Measurements from ENCODE around the gene TMEM198.

The TMEM198 gene, protein sequence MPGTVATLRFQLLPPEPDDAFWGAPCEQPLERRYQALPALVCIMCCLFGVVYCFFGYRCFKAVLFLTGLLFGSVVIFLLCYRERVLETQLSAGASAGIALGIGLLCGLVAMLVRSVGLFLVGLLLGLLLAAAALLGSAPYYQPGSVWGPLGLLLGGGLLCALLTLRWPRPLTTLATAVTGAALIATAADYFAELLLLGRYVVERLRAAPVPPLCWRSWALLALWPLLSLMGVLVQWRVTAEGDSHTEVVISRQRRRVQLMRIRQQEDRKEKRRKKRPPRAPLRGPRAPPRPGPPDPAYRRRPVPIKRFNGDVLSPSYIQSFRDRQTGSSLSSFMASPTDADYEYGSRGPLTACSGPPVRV

DNA sequence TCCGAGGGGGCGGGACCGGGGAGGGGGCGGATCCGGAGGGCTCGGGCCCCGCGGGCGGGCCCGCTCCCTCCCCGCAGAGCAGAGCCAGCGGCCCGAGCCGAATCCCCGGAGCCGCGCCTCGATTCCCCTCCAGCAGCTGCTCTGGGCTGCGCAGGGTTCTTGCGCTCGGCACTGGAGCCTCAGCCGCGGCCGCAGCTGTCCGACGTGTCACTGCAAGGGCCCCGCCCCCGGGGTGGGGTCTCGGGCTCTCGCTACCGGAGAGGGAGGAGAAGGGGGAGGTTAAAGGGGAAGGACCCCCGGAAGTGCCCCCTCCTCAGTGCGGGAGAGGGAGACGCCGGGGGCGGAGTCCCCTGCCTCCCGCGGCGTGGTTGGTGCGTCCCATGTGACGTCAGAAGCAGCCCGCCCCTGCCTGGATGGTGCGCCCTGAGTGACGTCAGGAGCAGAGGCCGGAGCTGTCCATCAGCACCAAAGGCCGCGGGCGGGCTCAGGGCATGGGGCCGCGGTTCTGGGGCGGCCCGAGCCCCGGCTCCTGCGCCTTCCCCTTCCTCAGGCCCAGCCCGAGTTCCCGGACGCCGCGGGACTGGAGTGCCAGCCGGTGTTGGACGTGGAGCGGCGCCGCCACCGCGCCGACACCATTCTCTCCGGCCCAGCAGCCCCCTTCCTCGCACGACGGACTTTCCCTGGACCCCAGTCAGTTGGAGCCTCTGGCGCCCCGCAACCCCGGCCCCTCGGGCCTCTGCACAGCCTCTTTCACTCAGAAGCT, at the start of gene TMEM198, which contains the start of gene CHPF:
TSS of gene TMEM198 (plus strand) at position 433 of the 763 bp plus-strand sequence. CDS start 700 bp downstream, outside the sequence.
TSS of gene CHPF (minus strand) at position 214 of the 763 bp plus-strand sequence. CDS start 271 bp downstream, outside the sequence.
- peak; percentile 80 for DNase-seq (ENCODE audit: low read depth)

DNA sequence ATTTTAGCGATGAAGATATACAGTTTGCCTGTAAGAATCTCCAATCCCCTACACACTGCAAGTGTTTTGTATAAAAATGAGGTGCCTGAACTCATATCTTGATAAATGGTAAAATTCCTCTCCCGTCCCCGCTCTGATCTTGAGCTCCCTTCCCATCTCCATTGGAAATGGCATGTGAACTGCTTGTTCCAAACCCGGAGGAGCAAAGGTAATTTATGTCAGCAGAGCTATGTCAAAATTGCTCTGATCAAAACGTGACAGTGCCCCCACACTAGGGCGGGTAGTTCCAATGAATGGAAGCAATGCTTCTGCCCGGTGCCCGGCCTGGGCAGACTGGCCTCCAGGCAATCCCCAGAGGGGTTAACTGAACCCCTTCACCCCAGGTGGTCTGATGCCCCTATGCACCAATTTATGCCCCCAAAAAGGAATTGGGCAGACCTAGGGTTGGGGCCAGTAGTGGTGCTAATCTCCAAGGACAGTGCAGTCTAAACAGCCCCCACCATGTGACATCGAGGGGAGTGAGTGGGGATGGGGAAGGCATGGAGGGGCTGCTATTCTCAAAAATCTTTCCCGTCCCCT, 48.8 kb upstream of the TMEM198 start:
- no peak for DNase-seq (ENCODE audit: low read depth)

DNA sequence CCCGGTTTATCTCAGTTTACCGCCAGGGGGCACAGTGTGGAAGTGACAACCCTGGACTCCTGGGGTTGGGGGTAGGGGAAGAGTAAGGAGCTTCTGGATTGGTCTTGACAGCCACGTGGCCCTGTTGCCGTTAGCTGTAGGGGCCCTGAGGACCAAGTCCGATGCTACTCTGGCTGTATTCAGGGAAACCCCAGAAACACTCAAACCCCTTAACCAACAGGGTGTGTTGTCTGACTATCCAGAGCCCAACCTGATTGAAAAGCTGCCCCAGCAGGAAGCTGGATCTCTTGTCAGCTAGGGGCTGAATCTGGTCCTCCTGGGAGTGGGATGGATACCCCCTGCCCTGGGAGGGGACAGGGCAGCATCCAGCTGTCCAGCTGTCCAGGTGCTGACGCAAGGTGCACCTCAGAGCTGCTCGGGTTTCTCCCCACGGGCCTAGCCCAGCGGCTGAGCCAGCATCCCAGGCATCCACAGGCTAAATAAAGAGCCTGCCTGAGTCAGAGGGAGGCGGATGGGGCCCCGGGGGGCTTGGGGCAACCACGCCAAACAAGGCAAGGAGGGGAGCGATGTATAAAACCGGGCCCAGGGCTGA, 48.2 kb upstream of the TMEM198 start:
- peak; percentile 37 for DNase-seq (ENCODE audit: low read depth)

DNA sequence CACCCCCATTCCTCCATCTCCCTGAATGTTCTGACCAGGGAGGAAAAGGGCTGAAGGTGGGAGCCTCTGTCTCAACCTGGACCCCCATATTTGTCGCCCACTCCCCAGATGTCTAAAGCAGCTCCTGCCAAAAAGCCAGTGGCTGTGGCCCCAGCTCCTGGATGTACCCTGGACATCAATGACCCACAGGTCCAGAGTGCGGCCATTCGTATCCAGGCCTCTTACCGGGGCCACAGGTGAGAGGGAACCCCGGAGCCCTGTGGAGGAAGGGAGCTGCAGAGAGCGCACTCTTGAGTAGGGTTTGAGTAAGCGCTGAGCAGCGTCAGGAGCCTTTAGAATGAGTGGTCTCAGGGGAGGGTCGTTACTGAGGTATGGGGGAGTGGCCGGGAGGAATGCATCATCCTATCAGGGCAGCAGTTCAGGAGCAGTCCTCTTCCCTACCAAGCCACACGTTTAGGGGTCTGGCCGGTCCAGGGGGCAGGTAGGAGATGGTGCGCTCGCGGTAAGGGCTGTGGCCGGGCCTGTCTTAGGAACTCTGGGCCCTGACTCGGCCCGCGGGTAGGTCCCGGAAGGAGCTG, 47.5 kb upstream of the TMEM198 start:
- no peak for DNase-seq (ENCODE audit: low read depth)

DNA sequence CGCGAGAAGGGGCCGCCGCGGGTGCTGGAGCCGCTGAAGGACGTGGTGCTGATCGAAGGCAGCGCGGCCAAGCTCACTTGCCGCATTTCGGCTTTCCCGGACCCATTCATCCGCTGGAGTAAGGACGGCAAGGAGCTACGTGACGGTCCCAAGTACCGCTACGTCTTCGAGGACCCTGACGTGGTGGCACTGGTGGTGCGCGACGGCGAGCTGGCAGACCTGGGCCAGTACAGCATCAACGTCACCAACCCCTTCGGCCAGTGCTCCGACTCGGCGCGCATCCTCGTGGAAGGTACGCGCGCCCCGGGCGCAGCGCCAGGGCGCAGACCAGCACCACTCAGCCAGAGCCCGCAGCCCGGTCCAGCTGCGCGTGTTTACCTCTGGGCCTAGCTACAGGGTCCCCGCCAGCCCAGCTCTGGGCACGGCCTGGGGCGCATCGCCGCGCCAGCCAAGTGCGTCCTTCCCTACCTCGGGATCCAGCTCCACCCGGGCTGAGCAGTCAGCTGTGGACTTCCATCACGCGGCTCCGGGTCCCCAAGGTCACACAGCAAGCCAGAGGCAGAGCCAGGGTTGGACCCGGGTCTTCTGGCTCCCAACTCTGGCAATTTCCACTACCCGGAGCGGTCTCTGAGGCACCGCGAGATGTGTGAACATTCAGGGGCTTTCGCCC, 46.9 kb upstream of the TMEM198 start:
- DNase-seq (ENCODE audit: low read depth), result no peak

DNA sequence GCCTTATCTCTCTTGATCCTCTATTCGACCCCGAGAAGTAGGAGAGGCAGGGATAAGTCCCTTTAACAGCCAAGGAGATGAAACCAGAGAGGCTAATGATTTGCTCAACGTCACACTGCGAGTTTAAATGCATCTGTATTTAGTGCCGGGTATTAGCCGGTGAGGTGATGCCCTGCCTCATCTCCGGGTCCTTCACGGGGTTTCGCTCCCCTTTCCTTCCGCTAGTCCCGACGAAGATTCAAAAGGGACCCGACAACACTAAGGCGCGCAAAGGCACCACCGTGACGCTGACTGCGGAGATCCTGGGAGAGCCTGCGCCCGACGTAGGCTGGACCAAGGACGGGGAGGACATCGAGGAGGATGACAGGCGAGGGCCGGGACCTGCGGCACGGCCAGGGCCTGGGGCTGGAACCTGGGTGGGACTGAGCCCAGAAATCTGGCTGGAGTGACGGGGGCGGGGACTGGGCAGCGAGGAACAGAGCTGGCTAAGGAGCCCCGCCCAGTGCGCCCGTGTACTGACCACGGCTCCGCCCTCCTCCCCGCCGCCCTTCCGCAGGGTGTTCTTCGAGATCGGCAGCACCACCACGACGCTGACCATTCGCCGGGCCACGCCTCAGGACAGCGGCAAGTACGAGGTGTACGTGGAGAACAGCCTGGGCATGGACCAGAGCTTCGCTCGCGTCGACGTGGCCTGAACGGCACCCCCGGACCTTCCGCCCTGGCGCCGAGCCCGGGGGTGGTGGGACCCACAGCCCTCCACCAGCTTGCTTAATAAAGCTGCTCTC, 46.1 kb upstream of the TMEM198 start:
- no peak for DNase-seq (ENCODE audit: low read depth)

DNA sequence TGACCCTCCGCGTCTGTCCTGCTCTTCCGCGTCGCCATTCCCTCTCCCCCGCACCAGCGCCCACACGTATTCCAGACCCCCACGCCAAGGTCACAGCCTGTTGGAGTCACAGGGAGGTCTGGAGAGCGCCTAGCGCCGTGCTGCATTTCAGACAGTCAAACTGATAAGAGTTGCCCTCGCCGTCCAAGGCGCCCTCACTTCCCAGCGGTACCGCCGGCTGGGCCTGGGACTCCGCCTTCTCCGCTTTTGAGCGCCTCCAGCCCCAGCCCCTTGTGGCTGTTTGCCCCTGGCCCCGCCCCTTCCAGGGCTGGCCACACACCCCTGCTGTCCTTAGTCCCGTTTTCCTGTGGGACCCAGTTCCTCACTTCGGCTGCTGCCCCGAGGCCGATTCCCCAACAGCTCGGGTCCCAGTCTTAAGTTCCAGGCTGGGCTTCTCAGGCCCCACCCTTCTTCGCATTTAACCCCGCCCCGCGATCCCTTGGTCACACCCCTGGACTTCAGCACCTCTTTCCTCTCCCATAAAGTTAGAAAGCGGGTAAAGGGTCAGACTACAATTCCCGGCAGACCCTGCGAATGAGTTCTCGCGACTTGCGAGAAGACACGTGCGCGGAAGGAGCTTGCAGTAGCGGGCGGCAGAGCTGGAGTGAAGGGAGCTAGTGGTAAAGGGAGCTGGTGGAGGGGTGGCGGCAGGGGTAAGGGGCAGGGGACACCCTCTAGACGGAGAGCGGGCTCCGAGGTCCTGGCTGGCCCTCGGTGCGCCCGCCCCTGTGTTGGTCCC, 45.4 kb upstream of the TMEM198 start, which contains the start of gene GMPPA:
TSS of gene GMPPA (plus strand) at position 612 of the 778 bp plus-strand sequence. CDS start 1,085 bp downstream, outside the sequence.
- peak; percentile 79 for DNase-seq (ENCODE audit: low read depth)

DNA sequence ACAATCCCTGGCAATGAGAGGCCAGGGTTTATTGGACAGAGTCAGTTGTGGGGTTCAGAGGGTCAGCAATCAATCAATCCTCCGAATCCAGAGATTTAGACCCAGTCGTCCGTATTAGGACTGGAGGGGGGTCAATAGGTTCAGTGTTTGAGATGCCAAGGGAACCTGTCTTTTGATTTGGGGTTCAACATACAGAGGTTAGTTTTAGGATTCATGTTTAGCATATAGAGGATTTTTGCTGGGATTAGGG, 44.8 kb upstream of the TMEM198 start:
- no peak for DNase-seq (ENCODE audit: low read depth)

DNA sequence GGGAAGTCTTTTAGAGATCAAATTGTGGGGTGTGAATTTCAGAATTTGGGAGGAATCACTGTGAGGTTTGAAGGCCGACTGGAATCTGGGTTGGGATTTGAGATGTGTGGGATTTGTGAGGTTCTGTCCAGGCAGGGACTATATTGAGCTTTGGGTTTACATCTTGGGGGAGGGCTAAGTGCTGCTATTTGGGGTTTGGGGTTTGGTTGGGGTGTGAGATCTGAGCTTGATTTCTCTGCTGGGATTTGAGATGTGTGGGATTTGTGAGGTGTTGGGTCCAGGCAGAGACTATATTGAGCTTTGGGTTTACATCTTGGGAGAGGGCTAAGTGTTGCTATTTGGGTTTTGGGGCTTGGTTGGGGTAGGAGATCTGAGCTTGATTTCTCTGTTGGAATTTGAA, 44.3 kb upstream of the TMEM198 start:
- DNase-seq (ENCODE audit: low read depth), result no peak

DNA sequence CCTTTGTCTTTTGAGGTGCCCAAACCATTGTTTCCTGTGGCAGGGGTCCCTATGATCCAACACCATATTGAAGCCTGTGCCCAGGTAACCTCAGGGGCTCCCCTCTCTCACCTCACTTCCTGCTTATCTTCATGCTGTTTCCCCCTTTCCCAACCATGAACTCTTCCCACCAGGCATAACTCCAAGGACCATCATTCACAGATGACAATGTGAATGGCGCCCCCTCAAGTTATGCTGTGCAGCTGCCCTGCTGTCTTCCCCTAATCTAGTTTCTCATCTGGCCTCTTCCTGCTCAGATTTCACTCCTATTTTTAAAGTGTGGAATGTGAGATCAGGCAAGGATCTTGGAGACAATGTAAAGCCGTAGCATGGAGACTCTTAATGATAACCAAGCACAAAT, 43.7 kb upstream of the TMEM198 start:
- no peak for DNase-seq (ENCODE audit: low read depth)

DNA sequence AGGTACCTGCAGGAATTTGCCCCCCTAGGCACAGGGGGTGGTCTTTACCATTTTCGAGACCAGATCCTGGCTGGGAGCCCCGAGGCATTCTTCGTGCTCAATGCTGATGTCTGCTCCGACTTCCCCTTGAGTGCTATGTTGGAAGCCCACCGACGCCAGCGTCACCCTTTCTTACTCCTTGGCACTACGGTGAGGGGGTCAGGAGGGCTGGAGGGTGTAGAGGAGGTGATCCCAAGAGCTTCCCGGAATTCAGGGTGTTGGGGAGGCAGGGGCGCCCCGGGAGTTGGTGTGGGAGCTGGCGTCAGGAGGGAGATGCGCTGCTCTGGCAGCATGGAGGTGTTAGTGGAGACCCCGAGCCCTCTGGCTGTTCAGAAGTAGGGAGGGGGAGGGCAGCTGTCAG, 42.0 kb upstream of the TMEM198 start:
- DNase-seq (ENCODE audit: low read depth), result no peak

DNA sequence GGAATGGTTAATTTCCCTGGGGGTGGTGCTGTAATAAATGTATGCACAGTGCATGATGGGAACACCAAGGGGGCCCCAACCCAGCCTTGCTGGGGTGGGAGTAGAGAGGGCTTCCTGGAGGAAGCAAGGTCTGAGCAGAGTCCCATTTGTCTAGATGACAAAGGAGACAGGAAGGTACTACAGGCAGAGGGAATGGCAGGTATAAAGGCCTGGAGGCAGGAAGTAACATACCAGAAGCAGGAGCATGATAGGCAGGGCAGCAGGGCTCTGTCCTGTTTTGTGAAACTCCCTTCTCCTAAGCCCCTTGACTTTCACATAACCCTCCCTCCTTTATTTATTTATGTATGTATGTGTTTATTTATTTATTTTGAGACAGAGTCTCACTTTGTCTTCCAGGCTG, 41.2 kb upstream of the TMEM198 start:
- DNase-seq (ENCODE audit: low read depth), result no peak

DNA sequence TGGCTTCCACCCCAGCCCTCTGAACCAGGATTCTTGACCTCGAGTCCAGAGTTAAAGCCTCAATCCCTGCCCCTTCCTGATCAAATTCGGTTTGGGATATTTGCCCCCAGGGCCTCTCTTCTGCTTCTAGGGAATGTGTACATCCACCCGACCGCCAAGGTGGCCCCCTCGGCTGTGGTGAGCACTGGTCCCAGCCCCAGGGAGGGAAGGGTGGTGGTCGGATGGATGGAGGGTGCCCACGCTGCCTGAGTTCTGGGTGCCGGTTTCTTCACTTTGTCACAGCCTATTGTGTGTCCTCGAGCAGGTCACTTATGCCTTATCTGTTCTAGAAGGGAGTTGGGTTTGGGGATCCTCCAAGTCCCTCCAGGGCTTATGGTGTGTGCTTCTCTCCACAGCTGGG, 38.2 kb upstream of the TMEM198 start:
- no peak for DNase-seq (ENCODE audit: low read depth)

DNA sequence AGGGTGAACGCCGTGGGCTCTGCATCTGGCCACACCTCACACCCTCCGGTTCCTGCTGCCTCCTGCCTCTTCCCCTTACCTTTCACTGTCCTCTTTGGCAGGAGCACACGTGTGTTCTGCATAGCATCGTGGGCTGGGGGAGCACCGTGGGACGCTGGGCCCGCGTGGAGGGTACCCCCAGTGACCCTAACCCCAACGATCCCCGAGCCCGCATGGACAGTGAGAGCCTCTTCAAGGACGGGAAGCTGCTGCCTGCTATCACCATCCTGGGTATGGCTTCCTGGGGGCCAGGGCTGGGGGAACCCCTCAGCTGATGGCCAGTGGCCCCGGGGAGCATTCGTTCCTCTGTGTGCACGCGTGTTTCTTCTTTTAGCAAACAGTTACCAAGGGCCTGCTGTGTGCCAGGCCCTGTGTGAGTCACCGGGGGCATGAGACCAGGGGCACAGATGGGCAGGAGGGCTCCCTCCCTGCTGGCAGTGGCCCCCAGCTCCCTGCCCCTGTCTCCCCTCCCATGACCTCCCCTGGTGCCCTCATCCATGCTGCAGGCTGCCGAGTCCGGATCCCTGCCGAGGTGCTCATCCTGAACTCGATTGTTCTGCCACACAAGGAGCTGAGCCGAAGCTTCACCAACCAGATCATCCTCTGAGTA, 37.6 kb upstream of the TMEM198 start:
- no peak for DNase-seq (ENCODE audit: low read depth)

DNA sequence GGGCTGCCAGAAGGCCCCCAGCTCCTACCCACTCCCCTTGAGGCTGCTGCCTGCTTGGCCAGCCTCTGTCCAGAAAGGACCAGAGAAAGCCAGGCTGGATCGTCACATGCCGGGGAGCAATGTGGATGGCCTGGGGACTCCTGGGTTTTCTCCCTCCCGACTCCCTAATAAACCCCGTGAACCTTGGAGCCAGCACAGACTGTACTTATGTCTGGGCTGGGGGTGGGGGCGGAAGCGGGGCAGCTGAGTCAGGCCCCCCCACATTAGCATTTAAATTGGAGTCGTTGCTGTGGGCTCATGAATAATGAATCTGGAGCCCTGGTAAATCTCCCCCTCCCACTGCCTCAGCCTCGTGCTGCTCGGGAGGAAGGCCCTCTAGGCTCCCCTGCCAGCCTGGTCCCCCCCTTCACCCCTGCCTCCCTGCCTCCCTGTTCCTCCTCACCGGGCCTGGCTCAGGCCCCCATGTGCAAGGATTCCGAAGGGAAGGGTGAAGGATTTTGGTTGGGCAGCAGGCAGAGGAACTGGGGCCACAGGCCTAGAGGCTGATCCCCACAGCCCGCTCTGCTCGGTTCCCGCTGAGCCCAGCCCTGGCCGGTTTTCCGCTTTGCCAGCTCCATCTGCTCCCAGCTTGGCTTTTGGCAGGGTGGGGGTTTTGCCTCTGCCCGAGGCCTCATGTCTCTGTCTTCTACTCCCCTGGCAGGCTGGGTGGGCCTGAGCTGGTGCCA, 36.9 kb upstream of the TMEM198 start:
- no peak for DNase-seq (ENCODE audit: low read depth)

DNA sequence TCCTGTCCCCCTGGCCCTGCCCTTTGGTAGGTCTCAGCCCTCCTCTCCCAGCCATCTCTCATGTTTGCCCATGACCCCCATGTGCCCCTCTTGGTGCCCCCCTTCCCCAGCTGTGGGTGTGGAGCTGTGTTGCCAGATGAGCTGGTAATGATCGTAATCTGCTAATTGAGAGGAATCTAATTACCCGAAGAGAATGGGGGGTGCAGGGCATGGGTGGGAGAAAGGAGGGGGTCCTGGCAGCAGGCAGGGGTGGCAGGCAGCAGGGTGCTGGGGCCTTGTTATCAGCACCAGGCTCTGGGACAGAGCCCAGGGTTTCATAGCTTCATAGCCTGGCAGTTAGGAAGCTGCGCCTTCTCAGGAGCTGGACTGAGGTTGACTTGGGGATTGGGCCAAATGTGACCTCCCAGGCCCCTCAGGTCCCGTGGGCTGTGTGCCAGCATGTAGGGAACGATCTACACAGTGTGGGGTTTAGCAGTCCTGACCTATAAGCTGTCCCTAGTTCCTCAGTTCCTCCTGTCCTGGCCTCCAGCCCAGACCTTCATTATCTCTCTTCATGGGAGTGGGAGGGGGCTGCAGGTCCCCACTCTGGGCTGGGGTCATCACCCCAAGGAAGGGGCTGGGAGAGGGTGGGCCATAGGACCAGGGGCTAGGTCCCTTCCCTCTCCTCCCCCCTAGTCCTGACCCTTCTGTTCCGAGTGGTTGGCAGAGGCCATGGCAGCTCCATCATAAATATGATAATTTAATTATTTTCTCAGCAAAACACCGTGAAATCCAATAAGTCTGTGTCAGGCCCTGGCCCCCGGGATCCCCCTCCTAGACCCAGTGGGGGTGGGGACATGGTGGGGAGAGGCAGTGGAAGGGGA, 36.0 kb upstream of the TMEM198 start:
- no peak for DNase-seq (ENCODE audit: low read depth)

DNA sequence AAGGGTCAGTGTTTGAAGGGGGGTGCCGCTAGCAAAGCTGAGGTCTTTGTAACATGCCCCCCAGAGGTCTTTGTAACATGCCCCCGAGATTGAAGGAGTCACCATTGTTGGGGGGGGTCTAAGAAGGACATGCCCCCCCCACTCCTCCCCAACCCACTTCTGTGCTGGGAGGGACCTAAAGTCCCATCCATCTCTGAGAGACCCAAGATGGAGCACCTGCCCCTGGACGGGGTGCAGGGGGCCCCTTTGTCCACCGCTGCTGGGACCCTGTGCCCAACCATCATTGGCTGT, 35.4 kb upstream of the TMEM198 start:
- no peak for DNase-seq (ENCODE audit: low read depth)
